IMR-90 (cell line): ENCODE measurements around the gene ZNF827. TPM values are rescaled to one million over a fixed set of nuclear protein-coding genes. Genes with fewer than 3 reads are reported as not detected.

ENCODE experiments used
- ATAC-seq: fragments of 200-7000 bp; cut with Tn5 transposase; 2 replicates; pipeline ENCODE4 v1.9.1; 2020; ENCODE audit warnings: low read depth, mild to moderate bottlenecking, moderate library complexity
- BruUV-seq: library from RNA; stranded (reverse); fragments of 400-500 nt; replicated peaks from 2 replicates; lab custom pipeline; 2021; lab: Mats Ljungman, UMichigan
- CTCF ChIA-PET: fragments of 300-600 bp; formaldehyde crosslinking; extraction: SDS; loops from one replicate; lab custom pipeline; 2021; ENCODE audit warnings: antibody characterized with exemption; lab: Yijun Ruan, JAX
- POLR2A ChIA-PET: fragments of 300-600 bp; sonication (Branson Sonifier 250); formaldehyde crosslinking; loops from one replicate; lab custom pipeline; 2022; ENCODE audit warnings: antibody characterized with exemption; ENCODE audit not compliant: unreplicated experiment; lab: Charles Lee
- DNase-seq: peaks from one replicate; pipeline ENCODE4 v3.0.0; 2013
- H2AFZ ChIP-seq: replicated peaks from 2 replicates; pipeline ENCODE3; 2013; ENCODE audit warnings: low read length, mild to moderate bottlenecking; ENCODE audit not compliant: poor library complexity
- H2AK5ac ChIP-seq: 2 replicates; pipeline ENCODE4 v1.6.1; 2013; ENCODE audit warnings: low read depth, low read length, inconsistent platforms
- H2AK9ac ChIP-seq: replicated peaks from 2 replicates; pipeline ENCODE3; 2013; ENCODE audit warnings: mild to moderate bottlenecking, low read depth, low read length, moderate library complexity; ENCODE audit not compliant: poor library complexity
- H2BK120ac ChIP-seq: 2 replicates; pipeline ENCODE4 v1.6.1; 2013; ENCODE audit warnings: low read depth, low read length, inconsistent platforms
- H2BK15ac ChIP-seq: 3 replicates; pipeline ENCODE4 v1.6.1; 2013; ENCODE audit warnings: low read depth, low read length, inconsistent platforms
- H2BK20ac ChIP-seq: 2 replicates; pipeline ENCODE4 v1.6.1; 2013; ENCODE audit warnings: low read depth, mild to moderate bottlenecking, inconsistent platforms, low read length, moderate library complexity
- H2BK5ac ChIP-seq: 2 replicates; pipeline ENCODE4 v1.6.1; 2013; ENCODE audit warnings: mild to moderate bottlenecking, low read depth, low read length, inconsistent platforms; ENCODE audit not compliant: poor library complexity, severe bottlenecking
- H3K14ac ChIP-seq: replicated peaks from 2 replicates; pipeline ENCODE4 v1.6.1; 2013; ENCODE audit warnings: low read depth, low read length, inconsistent platforms
- H3K18ac ChIP-seq: 2 replicates; pipeline ENCODE4 v1.6.1; 2013; ENCODE audit warnings: low read depth, low read length, control low read depth
- H3K23ac ChIP-seq: 2 replicates; pipeline ENCODE4 v1.6.1; 2013; ENCODE audit warnings: low read depth, low read length, inconsistent platforms
- H3K27ac ChIP-seq: 2 replicates; pipeline ENCODE4 v1.5.1; 2013; ENCODE audit warnings: mild to moderate bottlenecking, control low read depth, low read length; ENCODE audit not compliant: insufficient read depth
- H3K27me3 ChIP-seq: 2 replicates; pipeline ENCODE4 v1.6.1; 2013; ENCODE audit warnings: low read length; ENCODE audit not compliant: control insufficient read depth, insufficient read depth
- H3K36me3 ChIP-seq: 2 replicates; pipeline ENCODE4 v1.6.1; 2013; ENCODE audit warnings: low read length, mixed read lengths; ENCODE audit not compliant: control insufficient read depth, insufficient read depth
- H3K4ac ChIP-seq: 2 replicates; pipeline ENCODE4 v1.6.1; 2013; ENCODE audit warnings: low read depth, low read length, inconsistent platforms
- H3K4me1 ChIP-seq: 2 replicates; pipeline ENCODE4 v1.6.1; 2013; ENCODE audit warnings: low read length, mixed read lengths; ENCODE audit not compliant: control insufficient read depth, insufficient read depth
- H3K4me2 ChIP-seq: 2 replicates; pipeline ENCODE4 v1.6.1; 2013; ENCODE audit warnings: low read depth, mild to moderate bottlenecking, control low read depth, low read length, moderate library complexity
- H3K4me3 ChIP-seq: 2 replicates; pipeline ENCODE4 v1.5.1; 2013; ENCODE audit warnings: low read depth, mild to moderate bottlenecking, control low read depth, low read length, moderate library complexity; ENCODE audit not compliant: insufficient read depth
- H3K56ac ChIP-seq: 2 replicates; pipeline ENCODE4 v1.6.1; 2013; ENCODE audit warnings: low read length, inconsistent platforms; ENCODE audit not compliant: insufficient read depth; ENCODE audit errors: extremely low read depth
- H3K79me1 ChIP-seq, 2 experiments: 2 replicates each; pipeline ENCODE4 v1.6.1; 2013; ENCODE audit warnings: low read length in 2 of 2, inconsistent platforms in 1 of 2, low read depth in 1 of 2
- H3K9ac ChIP-seq: 2 replicates; pipeline ENCODE4 v1.6.1; 2013; ENCODE audit warnings: low read depth, low read length, control low read depth
- H3K9me1 ChIP-seq: 2 replicates; pipeline ENCODE4 v1.6.1; 2013; ENCODE audit warnings: low read length, inconsistent platforms; ENCODE audit not compliant: insufficient read depth
- H3K9me3 ChIP-seq: 2 replicates; pipeline ENCODE4 v1.6.1; 2013; ENCODE audit warnings: low read length; ENCODE audit not compliant: control insufficient read depth, insufficient read depth
- H4K20me1 ChIP-seq: 2 replicates; pipeline ENCODE4 v1.6.1; 2013; ENCODE audit warnings: low read length, inconsistent platforms; ENCODE audit not compliant: insufficient read depth
- H4K5ac ChIP-seq: 2 replicates; pipeline ENCODE4 v1.6.1; 2013; ENCODE audit warnings: mild to moderate bottlenecking, low read depth, low read length, control low read depth
- H4K8ac ChIP-seq, 2 experiments: 2 replicates each; pipeline ENCODE4 v1.6.1; 2013; ENCODE audit warnings: low read depth in 2 of 2, low read length in 2 of 2, control low read depth in 1 of 2, inconsistent platforms in 1 of 2
- H4K91ac ChIP-seq: 2 replicates; pipeline ENCODE4 v1.6.1; 2013; ENCODE audit warnings: low read depth, low read length, inconsistent platforms; ENCODE audit not compliant: insufficient read depth
- MAZ ChIP-seq: IDR thresholded peaks from 2 replicates; pipeline ENCODE4 v1.6.1; 2012; ENCODE audit warnings: low read depth, mild to moderate bottlenecking, low read length, improper control_type of control experiment, moderate library complexity, borderline replicate concordance
- NFE2L2 ChIP-seq: fragments of 150-350 bp; IDR thresholded peaks from 2 replicates; pipeline ENCODE4 v1.6.1; 2016; ENCODE audit warnings: low read depth, mild to moderate bottlenecking, low read length
- RCOR1 ChIP-seq: IDR thresholded peaks from 2 replicates; pipeline ENCODE4 v1.6.1; 2012; ENCODE audit warnings: mild to moderate bottlenecking, low read length, improper control_type of control experiment; ENCODE audit not compliant: insufficient replicate concordance
- SMC3 ChIP-seq: fragments of 150-350 bp; IDR thresholded peaks from 2 replicates; pipeline ENCODE4 v1.6.1; 2016; ENCODE audit warnings: low read depth, mild to moderate bottlenecking, antibody characterized with exemption, low read length, moderate library complexity
- dilution Hi-C: fragments of 300-500 bp; cut with HindIII; formaldehyde crosslinking; loops from one replicate; pipeline ENCODE4 v1.14.3; 2018; ENCODE audit warnings: low sequenced_read_pairs; ENCODE audit not compliant: unreplicated experiment
- in situ Hi-C: fragments of 300-500 bp; cut with MboI; formaldehyde crosslinking; loops from 3 replicates; pipeline ENCODE4 v1.14.3; 2019; ENCODE audit warnings: low sequenced_read_pairs, inconsistent platforms, mixed read lengths
- intact Hi-C: fragments of 100-400 bp; cut with micrococcal nuclease; formaldehyde crosslinking; loops from 2 replicates; pipeline ENCODE4 v1.10.0; 2022
- polyA plus RNA-seq, 3 experiments: library from polyadenylated mRNA; depleted of rRNA; stranded (reverse); fragments of >200 nt; gene quantifications; 2 replicates each; pipeline ENCODE4 v1.2.3, GENCODE V29; 2012; ENCODE audit warnings: low replicate concordance in 1 of 3
- total RNA-seq: library from RNA; depleted of rRNA; stranded (reverse); fragments of >200 nt; gene quantifications from 2 replicates; pipeline ENCODE4 v1.2.3, GENCODE V29; 2012

The ZNF827 gene
- total and polyA plus RNA-seq, 2 of the 4 experiments (the other 2 are of a cell fraction), result 6.6 to 31.7 TPM

DNA sequence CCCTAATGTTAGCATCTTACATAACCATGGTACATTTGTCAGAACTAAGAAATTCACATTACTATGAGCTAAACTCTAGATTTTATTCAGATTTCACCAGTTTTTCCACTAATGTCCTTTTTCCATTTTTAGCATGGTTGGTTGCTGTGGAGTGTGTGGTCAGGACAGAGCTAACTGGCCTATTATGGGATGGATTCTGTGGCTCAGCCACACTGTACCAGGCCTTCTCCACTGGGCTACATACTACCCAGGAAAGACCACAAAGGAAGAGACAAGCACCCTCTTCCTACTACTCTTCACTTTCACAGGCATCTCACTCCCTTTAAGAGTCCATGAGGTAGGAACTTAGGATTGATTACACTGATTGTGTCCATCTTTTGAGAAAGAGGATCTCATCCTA, 67.4 kb downstream of the ZNF827 start:
- TF ChIP-seq MAZ (no peak), RCOR1 (no peak), NFE2L2 (no peak), SMC3 (no peak)
- in situ Hi-C loops, result no loop called here
- H2BK120ac ChIP-seq, result no peak overlapping the region
- no peak overlapping the region for H3K4ac ChIP-seq
- no peak for DNase-seq
- no peak overlapping the region for H3K23ac ChIP-seq
- H3K36me3 ChIP-seq, result peaks cover 4% of the 10 kb centered on the region; the same call in 1 of the 2 replicates
- peaks cover 6 to 32% of the 10 kb centered on the region in 2 experiments; a peak in 3 of 4 replicates for H3K79me1 ChIP-seq
- H3K9me1 ChIP-seq, result peaks cover 5% of the 10 kb centered on the region; the same call in 1 of the 2 replicates
- no peak overlapping the region for H2AK9ac ChIP-seq
- ATAC-seq, result no peak
- H3K4me2 ChIP-seq, result no peak overlapping the region
- no peak overlapping the region for H2BK15ac ChIP-seq
- no peak overlapping the region for H3K9ac ChIP-seq
- H2AK5ac ChIP-seq, result no peak overlapping the region
- H2BK20ac ChIP-seq, result no peak overlapping the region
- no peak overlapping the region for H3K18ac ChIP-seq
- H3K14ac ChIP-seq, result no peak overlapping the region
- intact Hi-C loops, result no loop called here
- no peak overlapping the region for H3K56ac ChIP-seq
- no peak overlapping the region for H3K27ac ChIP-seq
- no peak overlapping the region for H4K8ac ChIP-seq
- no TSS peak for BruUV-seq
- H4K5ac ChIP-seq, result no peak overlapping the region
- H3K4me3 ChIP-seq, result no peak overlapping the region
- no peaks in the 10 kb centered on the region for H3K27me3 ChIP-seq
- dilution Hi-C loops, result no loop called here
- no peaks in the 10 kb centered on the region for H4K20me1 ChIP-seq
- ChIA-PET CTCF (no interaction called here), POLR2A (no interaction called here)
- no peak overlapping the region for H2AFZ ChIP-seq
- H3K4me1 ChIP-seq, result peaks cover 2% of the 10 kb centered on the region; the same call in 1 of the 2 replicates
- no peak overlapping the region for H4K91ac ChIP-seq
- no peaks in the 10 kb centered on the region for H3K9me3 ChIP-seq
- H2BK5ac ChIP-seq, result no peak overlapping the region
